ENCODE measurements around the gene ITPR1.

ITPR1 gene

DNA sequence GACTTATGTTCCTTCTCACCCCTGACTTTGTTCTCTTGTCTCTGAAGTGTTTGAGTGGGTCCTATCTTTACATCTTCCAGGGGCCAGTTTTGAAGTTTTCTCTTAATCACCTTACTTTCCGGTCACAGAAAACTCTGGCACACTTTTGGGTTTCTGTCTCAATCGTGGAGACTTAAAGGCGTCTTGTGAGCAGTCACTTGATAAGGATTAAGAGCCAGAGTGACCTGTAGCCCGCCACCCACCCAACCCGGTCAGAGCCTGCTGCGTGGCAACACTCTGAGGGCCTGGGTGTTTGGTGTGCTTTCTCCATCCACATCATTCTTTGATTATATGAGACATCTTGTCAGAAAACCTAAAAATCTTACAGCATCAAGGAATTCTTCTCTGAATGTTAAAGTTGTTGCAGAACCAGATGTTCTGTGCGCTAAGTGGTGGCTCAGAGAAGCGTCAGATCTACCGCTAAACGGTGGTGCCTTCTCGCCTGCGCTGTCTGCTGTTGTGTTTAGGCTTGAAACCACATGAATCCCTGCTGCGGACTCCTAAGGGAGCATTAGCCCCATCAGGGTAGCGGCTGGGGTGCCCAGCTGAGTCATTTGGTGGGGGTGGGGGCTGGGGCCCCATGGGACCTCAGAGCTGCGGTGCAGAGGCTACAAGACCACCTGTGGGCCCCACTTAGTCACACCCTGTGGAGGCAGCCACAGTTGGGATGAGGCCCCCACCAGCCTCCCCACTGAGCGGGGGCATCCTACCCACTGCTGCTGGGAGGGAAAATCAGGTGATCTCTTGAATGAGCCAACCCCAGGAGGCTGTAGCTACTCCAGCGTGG is 327.4 kb downstream of the ITPR1 start:
- Mint-ChIP-seq H3K27me3 (no peaks in the 10 kb centered on the region), H3K9me3 (no peaks in the 10 kb centered on the region), H3K4me3 (no peak overlapping the region), H3K36me3 (peaks cover 86 to 94% of the 10 kb centered on the region in 2 donors), H3K4me1 (peaks cover 41 to 63% of the 10 kb centered on the region in 2 donors), H3K27ac (peak overlapping the region; percentile 87)
- DNase-seq (no peak), ATAC-seq (replicated peaks) (peak in 1 of 2 donors; percentile 23)

DNA sequence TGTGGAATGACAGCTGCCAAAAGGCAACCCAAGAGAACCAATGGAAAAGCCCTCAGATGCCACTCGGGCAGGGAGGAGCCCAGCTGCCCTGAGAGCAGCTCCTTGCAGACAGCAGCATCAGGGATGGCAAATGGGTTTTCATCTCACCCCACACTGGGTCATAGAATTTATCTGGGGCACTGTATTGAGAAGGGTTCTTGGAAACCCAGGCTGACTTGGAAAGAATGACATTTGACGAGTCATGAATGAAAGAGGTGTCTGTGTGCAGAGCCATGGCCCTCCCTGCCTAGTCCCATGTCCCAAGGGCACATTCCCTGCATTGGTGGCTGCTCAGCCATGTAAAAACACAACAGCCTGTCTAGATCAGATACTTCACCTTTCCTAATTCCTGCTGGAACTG is 328.2 kb downstream of the ITPR1 start:
- DNase-seq (no peak), ATAC-seq (replicated peaks) (no peak)
- H3K4me3 Mint-ChIP-seq = no peak overlapping the region
- peaks cover 49 to 71% of the 10 kb centered on the region in 2 donors for H3K4me1 Mint-ChIP-seq
- no peaks in the 10 kb centered on the region for H3K27me3 Mint-ChIP-seq
- no peaks in the 10 kb centered on the region for H3K9me3 Mint-ChIP-seq
- peak overlapping the region; percentile 69 for H3K27ac Mint-ChIP-seq
- H3K36me3 Mint-ChIP-seq = peaks cover 87 to 96% of the 10 kb centered on the region in 2 donors

DNA sequence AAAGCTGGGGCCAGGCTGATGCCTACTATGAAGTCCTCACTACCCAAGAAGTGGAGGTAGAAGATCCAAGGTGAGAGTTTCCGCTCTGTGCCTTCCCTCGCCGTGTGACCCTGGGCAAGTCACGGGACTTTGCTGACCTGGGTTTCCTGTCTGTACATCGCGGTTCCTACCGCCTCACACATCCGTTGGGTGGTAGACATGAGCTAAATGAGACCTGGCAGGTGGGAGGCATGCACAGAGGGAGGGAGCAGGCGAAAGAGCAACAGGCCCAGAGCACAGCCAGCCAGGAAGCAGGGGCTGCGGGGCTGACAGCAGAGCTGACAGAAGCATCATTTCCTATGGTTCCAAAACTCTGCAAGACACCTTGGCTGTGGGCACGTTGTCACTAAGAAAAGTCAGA is 328.8 kb downstream of the ITPR1 start:
- ATAC-seq (replicated peaks) = peak in 1 of 2 donors; percentile 24
- Mint-ChIP-seq H3K27me3 (no peaks in the 10 kb centered on the region), H3K36me3 (peaks cover 89 to 96% of the 10 kb centered on the region in 2 donors), H3K27ac (peak overlapping the region; percentile 69), H3K4me3 (no peak overlapping the region), H3K4me1 (peaks cover 56 to 78% of the 10 kb centered on the region in 2 donors), H3K9me3 (no peaks in the 10 kb centered on the region)
- no peak for DNase-seq

DNA sequence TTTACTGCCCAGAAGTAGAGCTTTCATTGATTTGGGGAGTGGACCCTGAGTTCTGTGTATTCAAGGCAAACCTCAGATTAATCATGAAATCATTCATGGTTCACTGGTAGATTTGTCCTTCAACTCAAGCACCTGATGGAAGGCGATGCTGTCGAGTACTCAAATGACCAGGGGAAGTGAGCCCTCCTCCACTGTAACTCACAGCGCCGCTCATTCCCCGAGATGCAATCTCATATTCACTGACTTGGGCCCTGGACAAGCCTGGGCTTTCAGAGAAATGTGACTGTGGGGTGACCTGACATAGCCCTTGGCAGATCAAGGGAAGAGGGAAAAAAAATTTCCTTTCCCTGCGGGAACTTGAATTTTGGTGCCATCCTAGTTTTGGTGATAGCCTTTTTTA is 329.4 kb downstream of the ITPR1 start:
- H3K36me3 Mint-ChIP-seq = peaks cover 89 to 96% of the 10 kb centered on the region in 2 donors
- no peak for DNase-seq
- no peak overlapping the region for H3K27ac Mint-ChIP-seq
- H3K4me3 Mint-ChIP-seq = no peak overlapping the region
- H3K9me3 Mint-ChIP-seq = no peaks in the 10 kb centered on the region
- ATAC-seq (replicated peaks) = no peak
- peaks cover 62 to 84% of the 10 kb centered on the region in 2 donors for H3K4me1 Mint-ChIP-seq
- no peaks in the 10 kb centered on the region for H3K27me3 Mint-ChIP-seq

DNA sequence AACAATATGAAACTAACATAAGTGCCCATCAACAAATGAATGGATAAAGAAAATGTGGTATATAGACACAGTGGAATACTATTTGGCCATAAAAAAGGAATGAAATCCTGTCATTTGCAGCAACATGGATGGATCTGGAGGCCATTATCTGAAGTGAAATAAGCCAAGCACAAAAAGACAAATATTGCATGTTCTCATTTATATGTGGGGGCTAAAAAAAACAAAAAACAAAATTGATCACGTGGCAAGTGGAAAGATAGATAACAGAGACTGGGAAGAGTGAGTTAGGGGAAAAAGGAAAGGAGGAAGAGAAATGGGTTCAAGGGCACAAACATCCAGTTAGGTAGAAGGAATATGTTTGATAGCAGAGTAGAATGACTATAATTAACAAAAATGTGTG is 330.2 kb downstream of the ITPR1 start:
- Mint-ChIP-seq H3K27me3 (no peaks in the 10 kb centered on the region), H3K4me3 (no peak overlapping the region), H3K4me1 (peaks cover 67 to 92% of the 10 kb centered on the region in 2 donors), H3K36me3 (peaks cover 86 to 96% of the 10 kb centered on the region in 2 donors), H3K27ac (peak overlapping the region; percentile 1), H3K9me3 (no peaks in the 10 kb centered on the region)
- DNase-seq (no peak), ATAC-seq (replicated peaks) (no peak)

DNA sequence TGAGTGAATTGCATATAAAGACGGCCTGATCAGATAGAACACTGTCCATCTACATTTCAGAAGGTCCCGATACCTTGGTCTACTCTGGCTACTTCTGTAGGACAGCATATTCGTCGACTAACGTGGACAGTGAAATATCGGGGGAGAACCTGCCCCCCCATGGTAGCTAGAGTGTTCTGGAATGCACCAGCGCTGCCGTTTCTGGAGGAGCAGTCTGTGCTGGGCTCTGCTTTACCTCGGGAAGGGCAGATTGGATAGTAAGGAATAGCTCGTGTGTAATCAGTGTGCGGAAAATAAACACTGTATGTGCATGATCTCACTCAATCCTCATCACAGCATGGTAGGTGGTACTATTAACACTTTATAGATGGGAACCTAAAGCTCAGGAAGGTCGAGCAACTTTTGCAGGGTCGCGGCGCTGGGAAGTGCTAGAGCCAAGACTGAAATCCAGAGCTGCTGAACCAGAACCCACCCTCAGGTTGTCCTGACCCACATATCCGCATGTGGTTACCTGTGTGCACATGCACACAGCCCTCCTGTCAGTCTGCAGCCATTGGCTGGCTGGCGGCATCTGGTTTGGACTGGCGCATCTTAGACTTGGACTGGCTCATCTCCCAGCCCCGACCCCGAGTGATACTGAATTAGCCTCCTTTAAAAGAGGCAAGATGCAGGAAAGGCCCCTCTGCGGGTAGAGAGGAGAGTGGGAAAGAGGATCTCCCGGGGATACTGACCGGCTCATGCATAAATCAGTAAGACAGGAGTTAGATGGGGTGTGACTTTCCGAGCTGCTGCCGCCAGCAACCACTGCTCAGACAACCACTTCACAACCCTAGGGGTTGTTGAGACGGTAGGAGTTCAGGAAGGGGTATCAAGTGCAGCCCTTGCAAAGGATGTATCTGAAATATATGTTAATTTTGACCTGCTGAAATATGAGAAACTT is 331.1 kb downstream of the ITPR1 start:
- peak overlapping the region; percentile 57 for H3K27ac Mint-ChIP-seq
- no peaks in the 10 kb centered on the region for H3K9me3 Mint-ChIP-seq
- no peaks in the 10 kb centered on the region for H3K27me3 Mint-ChIP-seq
- H3K4me1 Mint-ChIP-seq = peaks cover 69 to 96% of the 10 kb centered on the region in 2 donors
- H3K4me3 Mint-ChIP-seq = peak overlapping the region; percentile 39
- H3K36me3 Mint-ChIP-seq = peaks cover 87 to 93% of the 10 kb centered on the region in 2 donors
- DNase-seq (no peak), ATAC-seq (replicated peaks) (no peak)

DNA sequence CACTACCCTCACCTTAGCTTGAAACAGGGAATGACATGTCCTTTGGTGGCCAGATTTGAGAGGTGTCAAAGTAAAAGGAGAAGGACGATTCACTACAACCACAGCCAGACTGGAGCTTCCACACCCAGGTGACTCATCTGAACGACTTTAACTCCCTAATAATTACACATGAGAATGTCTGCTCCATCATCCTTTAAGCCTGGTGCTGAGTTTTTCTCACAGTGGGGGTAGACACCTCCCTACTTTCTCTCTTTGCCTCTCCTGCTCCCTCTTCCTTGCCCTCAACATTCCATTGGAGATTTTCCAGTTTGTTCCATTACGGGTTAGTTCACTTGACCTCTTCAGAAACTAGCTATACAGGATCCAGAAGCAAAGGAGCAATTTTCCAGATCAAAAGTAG is 331.8 kb downstream of the ITPR1 start:
- H3K36me3 Mint-ChIP-seq = peaks cover 83 to 92% of the 10 kb centered on the region in 2 donors
- H3K4me3 Mint-ChIP-seq = peak overlapping the region; percentile 39
- H3K27me3 Mint-ChIP-seq = no peaks in the 10 kb centered on the region
- ATAC-seq (replicated peaks) = no peak
- DNase-seq = no peak
- H3K27ac Mint-ChIP-seq = peak overlapping the region; percentile 57
- H3K9me3 Mint-ChIP-seq = no peaks in the 10 kb centered on the region
- peaks cover 69 to 94% of the 10 kb centered on the region in 2 donors for H3K4me1 Mint-ChIP-seq

DNA sequence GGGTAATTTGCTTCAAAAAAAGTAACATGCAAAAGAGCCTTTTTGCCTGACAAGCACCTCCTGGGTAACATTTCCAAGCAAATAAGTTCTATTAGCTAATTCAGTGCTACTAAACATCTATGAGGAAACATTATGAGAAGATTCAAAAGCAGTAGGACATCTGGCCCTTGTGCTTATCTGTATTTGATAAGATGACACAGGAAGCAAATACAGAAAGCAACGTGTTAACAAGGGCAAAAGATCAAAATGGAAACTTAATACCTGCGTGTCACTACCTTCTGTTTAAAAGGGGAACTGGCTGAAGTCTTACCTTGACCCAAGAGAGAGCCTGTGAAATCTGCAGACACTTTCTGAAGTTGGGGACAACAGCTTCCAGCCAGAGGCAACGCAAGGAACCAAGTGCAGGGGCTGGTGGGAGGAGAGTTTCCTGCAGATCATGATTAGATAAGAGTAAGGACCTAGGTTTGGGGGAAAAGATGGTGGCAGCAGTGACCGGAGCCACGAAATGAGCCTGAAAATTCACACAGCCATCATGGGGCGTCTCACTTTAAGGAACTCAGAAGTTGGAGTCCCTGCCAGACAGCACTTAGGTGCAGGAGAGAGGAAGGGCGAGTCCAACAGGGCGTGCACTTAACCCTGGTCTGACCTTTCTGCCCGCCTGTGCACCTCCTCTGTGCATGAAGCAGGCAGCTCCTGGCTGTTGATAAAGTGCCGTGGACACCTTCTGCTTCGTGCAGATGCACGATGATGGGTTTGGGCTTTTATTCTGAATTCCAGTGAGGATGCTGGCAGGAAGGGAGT is 332.5 kb downstream of the ITPR1 start:
- Mint-ChIP-seq H3K27ac (peak overlapping the region; percentile 94), H3K36me3 (peaks cover 77 to 88% of the 10 kb centered on the region in 2 donors), H3K27me3 (no peaks in the 10 kb centered on the region), H3K4me3 (peak overlapping the region; percentile 54 to 78), H3K4me1 (peaks cover 70 to 92% of the 10 kb centered on the region in 2 donors), H3K9me3 (peaks cover 0 to 1% of the 10 kb centered on the region in 2 donors)
- DNase-seq (peak; percentile 39), ATAC-seq (replicated peaks) (peak; percentile 60 to 71)

DNA sequence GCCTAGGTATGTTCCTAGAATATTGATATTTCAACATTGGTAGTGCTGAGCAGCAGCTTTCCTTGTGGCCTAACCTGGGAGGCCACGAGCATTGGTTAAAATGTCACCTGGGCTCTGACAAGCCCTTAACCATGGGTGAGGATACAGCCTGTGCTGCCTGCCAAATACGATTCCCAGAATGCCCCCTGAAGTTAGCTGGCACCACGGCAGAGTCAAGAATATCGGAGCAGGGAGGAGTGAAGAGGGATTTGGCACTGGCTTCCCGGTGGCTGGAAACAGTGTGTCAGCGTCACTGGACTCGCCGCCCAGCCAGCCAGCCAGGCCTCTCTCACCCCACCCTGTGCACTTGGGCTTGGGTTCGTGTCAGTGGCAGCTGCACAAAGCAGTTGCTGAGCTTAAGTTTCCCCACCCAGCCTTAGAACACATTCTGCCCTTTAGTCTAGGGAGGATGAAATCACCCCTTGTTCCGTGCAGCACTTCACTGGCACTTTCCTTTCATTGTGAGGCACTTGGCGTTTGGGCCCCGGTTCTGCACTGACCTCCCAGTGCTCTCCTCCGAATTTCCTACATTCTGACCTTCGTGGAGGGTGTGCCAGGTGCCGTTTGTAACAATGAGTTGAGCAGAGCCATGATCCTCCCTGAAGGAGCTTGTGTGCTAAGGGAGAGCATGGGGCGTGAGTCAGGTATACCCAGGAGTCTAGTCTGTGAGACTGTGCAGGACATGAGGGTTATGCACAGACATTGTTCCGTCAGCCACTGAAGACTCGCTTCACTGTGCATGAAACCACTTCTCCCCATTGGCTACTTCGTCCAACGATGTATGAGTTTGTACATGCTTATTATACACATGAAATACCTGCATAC is 333.3 kb downstream of the ITPR1 start:
- no peaks in the 10 kb centered on the region for H3K27me3 Mint-ChIP-seq
- DNase-seq = peak; percentile 52
- peak; percentile 45 to 46 for ATAC-seq (replicated peaks)
- H3K4me3 Mint-ChIP-seq = peak overlapping the region; percentile 54 to 78
- peak overlapping the region; percentile 94 for H3K27ac Mint-ChIP-seq
- peaks cover 0 to 3% of the 10 kb centered on the region in 2 donors for H3K9me3 Mint-ChIP-seq
- peaks cover 72 to 92% of the 10 kb centered on the region in 2 donors for H3K4me1 Mint-ChIP-seq
- H3K36me3 Mint-ChIP-seq = peaks cover 76 to 88% of the 10 kb centered on the region in 2 donors

DNA sequence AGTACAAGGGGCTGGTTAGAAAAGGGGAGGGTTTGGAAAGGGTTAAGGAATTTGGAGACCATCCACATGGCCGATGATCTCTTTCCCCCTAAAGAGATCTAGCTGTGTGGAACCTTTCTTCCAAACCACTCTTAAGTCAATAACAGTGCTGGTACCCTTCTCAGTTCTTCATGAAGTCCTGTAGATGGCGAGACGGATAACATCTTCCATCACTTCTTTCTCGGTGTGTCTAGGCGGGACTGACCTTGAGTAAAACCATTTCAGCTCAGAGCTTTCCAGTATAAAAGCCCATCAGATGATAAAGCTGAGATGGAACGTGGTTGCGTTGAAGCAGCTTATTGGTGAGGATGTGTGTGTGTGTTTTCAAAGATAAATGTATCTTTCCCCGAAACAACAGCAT is 334.6 kb downstream of the ITPR1 start:
- Mint-ChIP-seq H3K4me3 (peak overlapping the region in 1 of 2 donors; percentile 78), H3K27me3 (no peaks in the 10 kb centered on the region), H3K4me1 (peaks cover 67 to 92% of the 10 kb centered on the region in 2 donors), H3K9me3 (peaks cover 0 to 3% of the 10 kb centered on the region in 2 donors), H3K36me3 (peaks cover 74 to 81% of the 10 kb centered on the region in 2 donors), H3K27ac (no peak overlapping the region)
- ATAC-seq (replicated peaks) = no peak
- DNase-seq = no peak

DNA sequence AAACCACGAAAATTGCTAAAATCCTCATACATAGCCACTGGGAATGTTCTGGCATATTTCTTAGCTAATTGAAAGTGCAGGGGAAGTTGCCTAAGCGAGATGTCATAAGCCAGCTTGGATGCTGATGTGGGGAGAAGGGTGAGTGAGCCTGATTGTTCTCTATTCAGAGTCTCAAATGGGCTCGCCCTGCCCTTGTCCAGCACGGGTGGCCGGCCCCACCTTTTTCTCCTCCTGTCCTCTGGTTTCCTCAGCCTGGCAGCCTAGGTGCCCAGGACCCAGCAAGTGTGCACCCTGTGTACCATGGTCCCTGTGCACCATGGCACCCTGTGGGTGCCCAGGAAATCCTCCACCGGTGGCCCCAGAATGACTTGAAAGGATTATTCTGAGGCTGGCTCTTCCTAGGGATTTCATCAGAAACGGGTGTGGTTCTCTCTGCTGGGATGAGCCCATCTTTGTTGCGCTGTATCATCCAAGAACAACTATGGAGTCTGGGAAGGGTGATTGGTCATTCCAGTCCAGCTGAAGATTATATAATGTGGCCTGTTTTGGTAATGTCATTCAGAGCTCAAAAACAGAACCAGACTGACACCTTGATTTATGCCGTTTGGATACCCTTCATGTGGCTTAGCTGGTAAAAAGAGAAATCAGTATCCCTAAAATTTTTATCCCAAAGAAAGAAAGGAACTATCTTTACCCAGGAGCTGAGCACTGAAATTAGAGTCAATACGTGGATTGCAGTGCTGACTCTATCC is 335.3 kb downstream of the ITPR1 start:
- no peak for DNase-seq
- H3K36me3 Mint-ChIP-seq = peaks cover 72 to 80% of the 10 kb centered on the region in 2 donors
- peaks cover 0 to 3% of the 10 kb centered on the region in 2 donors for H3K9me3 Mint-ChIP-seq
- no peak overlapping the region for H3K4me3 Mint-ChIP-seq
- H3K27ac Mint-ChIP-seq = peak overlapping the region; percentile 95
- no peaks in the 10 kb centered on the region for H3K27me3 Mint-ChIP-seq
- ATAC-seq (replicated peaks) = no peak
- peaks cover 68 to 96% of the 10 kb centered on the region in 2 donors for H3K4me1 Mint-ChIP-seq

DNA sequence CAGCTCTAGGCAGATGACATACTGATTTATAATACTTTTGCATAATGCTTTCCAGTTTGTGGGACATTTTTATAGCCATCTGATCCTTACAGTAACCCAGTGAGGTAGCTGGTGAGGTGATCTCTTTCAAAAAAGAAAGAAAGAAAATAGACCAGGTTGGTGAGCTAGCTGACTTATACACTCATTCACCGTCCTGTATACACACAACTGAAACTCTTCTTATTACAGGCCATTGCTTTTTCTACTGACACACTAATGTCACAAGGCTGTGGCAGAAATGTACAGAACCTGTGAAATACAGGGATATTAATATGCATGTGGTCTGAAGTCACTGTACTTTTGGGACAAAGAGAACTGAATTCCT is 335.9 kb downstream of the ITPR1 start:
- Mint-ChIP-seq H3K9me3 (peaks cover 0 to 3% of the 10 kb centered on the region in 2 donors), H3K4me3 (peak overlapping the region; percentile 33 to 49), H3K36me3 (peaks cover 74 to 80% of the 10 kb centered on the region in 2 donors), H3K27me3 (no peaks in the 10 kb centered on the region), H3K4me1 (peaks cover 71 to 96% of the 10 kb centered on the region in 2 donors), H3K27ac (peak overlapping the region; percentile 95)
- DNase-seq (no peak), ATAC-seq (replicated peaks) (peak in 1 of 2 donors; percentile 24)
